ENCODE results near the gene MACROD2.

Gene MACROD2

GRCh38 chr20:15068486-15068885, 1073.2 kb downstream of the MACROD2 start:
- H3K27ac Mint-ChIP-seq = no peak overlapping the region
- H3K4me3 Mint-ChIP-seq = no peak overlapping the region
- no peaks in the 10 kb centered on the region for H3K36me3 Mint-ChIP-seq (ENCODE audit: low read depth)
- peaks cover 14% of the 10 kb centered on the region for H3K9me3 Mint-ChIP-seq
- no peaks in the 10 kb centered on the region for H3K4me1 Mint-ChIP-seq (ENCODE audit: low read depth)
- no peaks in the 10 kb centered on the region for H3K27me3 Mint-ChIP-seq (ENCODE audit: low read depth)

- Mint-ChIP-seq H3K27me3 (ENCODE audit: low read depth) (no peaks in the 10 kb centered on the region), H3K4me1 (ENCODE audit: low read depth) (no peaks in the 10 kb centered on the region), H3K9me3 (peaks cover 13% of the 10 kb centered on the region)
These were observed 1074.0 kb downstream of the MACROD2 start for GRCh38 chr20:15069355-15069754.

GRCh38 chr20:15071085-15071808, 1075.9 kb downstream of the MACROD2 start:
- Mint-ChIP-seq H3K27me3 (ENCODE audit: low read depth) (no peaks in the 10 kb centered on the region), H3K27ac (no peak overlapping the region), H3K4me3 (no peak overlapping the region), H3K4me1 (ENCODE audit: low read depth) (no peaks in the 10 kb centered on the region), H3K36me3 (ENCODE audit: low read depth) (no peaks in the 10 kb centered on the region), H3K9me3 (peaks cover 4% of the 10 kb centered on the region)

More at GRCh38 chr20:15069355-15069754, 1074.0 kb downstream of the MACROD2 start:
- Mint-ChIP-seq H3K27ac (no peak overlapping the region), H3K4me3 (no peak overlapping the region), H3K36me3 (ENCODE audit: low read depth) (no peaks in the 10 kb centered on the region)

- H3K27me3 Mint-ChIP-seq (ENCODE audit: low read depth) = no peaks in the 10 kb centered on the region
- H3K9me3 Mint-ChIP-seq = peaks cover 4% of the 10 kb centered on the region
- H3K4me1 Mint-ChIP-seq (ENCODE audit: low read depth) = no peaks in the 10 kb centered on the region
- no peak overlapping the region for H3K4me3 Mint-ChIP-seq
- H3K36me3 Mint-ChIP-seq (ENCODE audit: low read depth) = no peaks in the 10 kb centered on the region
- H3K27ac Mint-ChIP-seq = no peak overlapping the region
These were observed 1077.0 kb downstream of the MACROD2 start for GRCh38 chr20:15072316-15072715.

- Mint-ChIP-seq H3K9me3 (no peaks in the 10 kb centered on the region), H3K4me1 (ENCODE audit: low read depth) (no peaks in the 10 kb centered on the region), H3K36me3 (ENCODE audit: low read depth) (no peaks in the 10 kb centered on the region), H3K27ac (no peak overlapping the region), H3K27me3 (ENCODE audit: low read depth) (no peaks in the 10 kb centered on the region), H3K4me3 (no peak overlapping the region)
These were observed 1080.3 kb downstream of the MACROD2 start for GRCh38 chr20:15075586-15075985.

GRCh38 chr20:15076785-15077184, 1081.5 kb downstream of the MACROD2 start:
- no peak overlapping the region for H3K27ac Mint-ChIP-seq
- no peaks in the 10 kb centered on the region for H3K9me3 Mint-ChIP-seq
- no peaks in the 10 kb centered on the region for H3K36me3 Mint-ChIP-seq (ENCODE audit: low read depth)
- no peak overlapping the region for H3K4me3 Mint-ChIP-seq
- no peaks in the 10 kb centered on the region for H3K27me3 Mint-ChIP-seq (ENCODE audit: low read depth)
- no peaks in the 10 kb centered on the region for H3K4me1 Mint-ChIP-seq (ENCODE audit: low read depth)

GRCh38 chr20:15077733-15078250, 1082.5 kb downstream of the MACROD2 start:
- Mint-ChIP-seq H3K36me3 (ENCODE audit: low read depth) (no peaks in the 10 kb centered on the region), H3K27me3 (ENCODE audit: low read depth) (no peaks in the 10 kb centered on the region), H3K4me1 (ENCODE audit: low read depth) (no peaks in the 10 kb centered on the region)

GRCh38 chr20:15079594-15080340, 1084.5 kb downstream of the MACROD2 start:
- no peaks in the 10 kb centered on the region for H3K27me3 Mint-ChIP-seq (ENCODE audit: low read depth)
- H3K4me1 Mint-ChIP-seq (ENCODE audit: low read depth) = no peaks in the 10 kb centered on the region
- H3K4me3 Mint-ChIP-seq = no peak overlapping the region
- no peak overlapping the region for H3K27ac Mint-ChIP-seq
- no peaks in the 10 kb centered on the region for H3K36me3 Mint-ChIP-seq (ENCODE audit: low read depth)
- H3K9me3 Mint-ChIP-seq = no peaks in the 10 kb centered on the region

More at GRCh38 chr20:15077733-15078250, 1082.5 kb downstream of the MACROD2 start:
- H3K9me3 Mint-ChIP-seq = no peaks in the 10 kb centered on the region
- no peak overlapping the region for H3K4me3 Mint-ChIP-seq
- H3K27ac Mint-ChIP-seq = no peak overlapping the region

GRCh38 chr20:15081261-15081660, 1085.9 kb downstream of the MACROD2 start:
- no peaks in the 10 kb centered on the region for H3K36me3 Mint-ChIP-seq (ENCODE audit: low read depth)
- no peaks in the 10 kb centered on the region for H3K4me1 Mint-ChIP-seq (ENCODE audit: low read depth)
- no peaks in the 10 kb centered on the region for H3K27me3 Mint-ChIP-seq (ENCODE audit: low read depth)
- H3K4me3 Mint-ChIP-seq = no peak overlapping the region
- H3K27ac Mint-ChIP-seq = no peak overlapping the region
- no peaks in the 10 kb centered on the region for H3K9me3 Mint-ChIP-seq

GRCh38 chr20:15091421-15092037, 1096.2 kb downstream of the MACROD2 start:
- Mint-ChIP-seq H3K9me3 (no peaks in the 10 kb centered on the region), H3K36me3 (ENCODE audit: low read depth) (no peaks in the 10 kb centered on the region), H3K4me3 (no peak overlapping the region), H3K4me1 (ENCODE audit: low read depth) (no peaks in the 10 kb centered on the region), H3K27me3 (ENCODE audit: low read depth) (no peaks in the 10 kb centered on the region), H3K27ac (no peak overlapping the region)

- no peaks in the 10 kb centered on the region for H3K4me1 Mint-ChIP-seq (ENCODE audit: low read depth)
- H3K4me3 Mint-ChIP-seq = no peak overlapping the region
- H3K9me3 Mint-ChIP-seq = peaks cover 8% of the 10 kb centered on the region
- no peaks in the 10 kb centered on the region for H3K27me3 Mint-ChIP-seq (ENCODE audit: low read depth)
- H3K27ac Mint-ChIP-seq = no peak overlapping the region
- H3K36me3 Mint-ChIP-seq (ENCODE audit: low read depth) = no peaks in the 10 kb centered on the region
These were observed 1103.0 kb downstream of the MACROD2 start for GRCh38 chr20:15098351-15098750.

GRCh38 chr20:15099130-15099529, 1103.8 kb downstream of the MACROD2 start:
- Mint-ChIP-seq H3K27me3 (ENCODE audit: low read depth) (no peaks in the 10 kb centered on the region), H3K36me3 (ENCODE audit: low read depth) (no peaks in the 10 kb centered on the region), H3K4me3 (no peak overlapping the region), H3K9me3 (peaks cover 12% of the 10 kb centered on the region), H3K4me1 (ENCODE audit: low read depth) (no peaks in the 10 kb centered on the region), H3K27ac (no peak overlapping the region)

- no peaks in the 10 kb centered on the region for H3K27me3 Mint-ChIP-seq (ENCODE audit: low read depth)
- H3K4me3 Mint-ChIP-seq = no peak overlapping the region
- H3K27ac Mint-ChIP-seq = no peak overlapping the region
- H3K4me1 Mint-ChIP-seq (ENCODE audit: low read depth) = no peaks in the 10 kb centered on the region
- no peaks in the 10 kb centered on the region for H3K36me3 Mint-ChIP-seq (ENCODE audit: low read depth)
- H3K9me3 Mint-ChIP-seq = peaks cover 15% of the 10 kb centered on the region
These were observed 1105.3 kb downstream of the MACROD2 start for GRCh38 chr20:15100506-15101160.

GRCh38 chr20:15107931-15108330, 1112.6 kb downstream of the MACROD2 start:
- H3K36me3 Mint-ChIP-seq (ENCODE audit: low read depth) = no peaks in the 10 kb centered on the region
- peaks cover 16% of the 10 kb centered on the region for H3K9me3 Mint-ChIP-seq
- no peaks in the 10 kb centered on the region for H3K4me1 Mint-ChIP-seq (ENCODE audit: low read depth)
- H3K27ac Mint-ChIP-seq = no peak overlapping the region
- no peaks in the 10 kb centered on the region for H3K27me3 Mint-ChIP-seq (ENCODE audit: low read depth)
- no peak overlapping the region for H3K4me3 Mint-ChIP-seq
